ENCODE results near the gene SMARCD1.
"Not testable (repeated sequence)": the region's sequence is repeated elsewhere in the genome, so short reads cannot be mapped to it uniquely, and the experiment has no call there.

The SMARCD1 gene

GRCh38 chr12:50081096-50081808 is 3.9 kb upstream of the SMARCD1 start:
- no peak for DNase-seq

GRCh38 chr12:50082644-50083043 is 2.5 kb upstream of the SMARCD1 start:
- no peak for DNase-seq

- DNase-seq, result no peak
Observed at GRCh38 chr12:50083301-50083700, 1.8 kb upstream of the SMARCD1 start.

GRCh38 chr12:50084409-50084774 is 750 bp upstream of the SMARCD1 start:
- DNase-seq, result not testable (repeated sequence)

- DNase-seq, result no peak
Observed at GRCh38 chr12:50085615-50086072, 502 bp downstream of the SMARCD1 start.

GRCh38 chr12:50086148-50086547 is 1.0 kb downstream of the SMARCD1 start:
- no peak for DNase-seq

- DNase-seq, result no peak
Observed at GRCh38 chr12:50087151-50087550, 2.0 kb downstream of the SMARCD1 start.

- peak; percentile 68 for DNase-seq
Observed at GRCh38 chr12:50087995-50088394, 2.9 kb downstream of the SMARCD1 start.

- DNase-seq, result peak; percentile 50
Observed at GRCh38 chr12:50088577-50089335, 3.6 kb downstream of the SMARCD1 start.

- no peak for DNase-seq
Observed at GRCh38 chr12:50089730-50090129, 4.6 kb downstream of the SMARCD1 start.

GRCh38 chr12:50090391-50090790 is 5.2 kb downstream of the SMARCD1 start:
- no peak for DNase-seq

- DNase-seq, result no peak
Observed at GRCh38 chr12:50097952-50098351, 12.8 kb downstream of the SMARCD1 start.

GRCh38 chr12:50099302-50100008 is 14.3 kb downstream of the SMARCD1 start:
- DNase-seq, result no peak

- DNase-seq, result no peak
Observed at GRCh38 chr12:50100561-50100960, 15.4 kb downstream of the SMARCD1 start.

- peak; percentile 52 for DNase-seq
Observed at GRCh38 chr12:50101663-50102062, 16.5 kb downstream of the SMARCD1 start.

- DNase-seq, result no peak
Observed at GRCh38 chr12:50102131-50102531, 17.0 kb downstream of the SMARCD1 start.

- no peak for DNase-seq
Observed at GRCh38 chr12:50102646-50103309, 17.6 kb downstream of the SMARCD1 start.

- DNase-seq, result no peak
Observed at GRCh38 chr12:50103351-50103750, 18.2 kb downstream of the SMARCD1 start.

GRCh38 chr12:50103767-50104321 is 18.7 kb downstream of the SMARCD1 start, which contains the start of gene GPD1:
GPD1 (plus strand) TSS chr12:50104008; CDS start chr12:50104051, 43 bp downstream.
- no peak for DNase-seq

- DNase-seq, result no peak
Observed at GRCh38 chr12:50104417-50105366, 19.6 kb downstream of the SMARCD1 start.

GRCh38 chr12:50105913-50106450 is 20.8 kb downstream of the SMARCD1 start:
- DNase-seq, result no peak

All from fibroblast of skin of right biceps (primary cell).